NCI-H1694 treated with DMSO at 0.1 percent for 48 hours (cell line): Measurements from ENCODE around the gene WWC2.

Experiments
- DNase-seq: peaks from one replicate; lab custom pipeline; 2025; lab: John Stamatoyannopoulos, UW

The WWC2 gene

GRCh38 chr4:183354219-183354618, 255.2 kb downstream of the WWC2 start:
- no peak for DNase-seq

- no peak for DNase-seq
These were observed 256.3 kb downstream of the WWC2 start for GRCh38 chr4:183355405-183355804.

- DNase-seq = no peak
These were observed 257.2 kb downstream of the WWC2 start for GRCh38 chr4:183356173-183356830.

GRCh38 chr4:183356931-183357675, 258.0 kb downstream of the WWC2 start:
- DNase-seq = no peak

- no peak for DNase-seq
These were observed 259.2 kb downstream of the WWC2 start for GRCh38 chr4:183358215-183358755.

GRCh38 chr4:183360161-183360919, 261.3 kb downstream of the WWC2 start:
- DNase-seq = no peak

GRCh38 chr4:183362036-183362435, 263.0 kb downstream of the WWC2 start:
- DNase-seq = no peak

- DNase-seq = no peak
These were observed 264.0 kb downstream of the WWC2 start for GRCh38 chr4:183362916-183363542.

GRCh38 chr4:183364025-183364424, 265.0 kb downstream of the WWC2 start:
- DNase-seq = no peak

GRCh38 chr4:183366206-183366835, 267.3 kb downstream of the WWC2 start:
- no peak for DNase-seq

GRCh38 chr4:183369073-183369472, 270.0 kb downstream of the WWC2 start:
- no peak for DNase-seq
